ENCODE data around the gene OR2S2.
"Not testable (repeated sequence)": the region's sequence is repeated elsewhere in the genome, so short reads cannot be mapped to it uniquely, and the experiment has no call there.

The OR2S2 gene

GRCh38 chr9:35915681-35916294 lies 42.2 kb downstream of the OR2S2 start:
- DNase-seq (ENCODE audit: low read depth), result no peak
- no peak for TF ChIP-seq CTCF (IDR thresholded peaks at IDR 0.05; ENCODE audit: low read depth, low read length, missing control alignments)
- no peak overlapping the region for H3K4me3 ChIP-seq (ENCODE audit: low read depth, low read length)

GRCh38 chr9:35914301-35914807 lies 43.6 kb downstream of the OR2S2 start:
- no peak for TF ChIP-seq CTCF (IDR thresholded peaks at IDR 0.05; ENCODE audit: low read depth, low read length, missing control alignments)
- DNase-seq (ENCODE audit: low read depth), result no peak
- no peak overlapping the region for H3K4me3 ChIP-seq (ENCODE audit: low read depth, low read length)

GRCh38 chr9:35913429-35913828 lies 44.5 kb downstream of the OR2S2 start:
- not testable (repeated sequence) for H3K4me3 ChIP-seq (ENCODE audit: low read depth, low read length)

GRCh38 chr9:35912791-35913400 lies 45.1 kb downstream of the OR2S2 start:
- no peak overlapping the region for H3K4me3 ChIP-seq (ENCODE audit: low read depth, low read length)
- TF ChIP-seq CTCF (IDR thresholded peaks at IDR 0.05; ENCODE audit: low read depth, low read length, missing control alignments), result no peak
- no peak for DNase-seq (ENCODE audit: low read depth)

More at GRCh38 chr9:35913429-35913828, 44.5 kb downstream of the OR2S2 start:
- not testable (repeated sequence) for DNase-seq (ENCODE audit: low read depth)

- no peak for DNase-seq (ENCODE audit: low read depth)
- no peak overlapping the region for H3K4me3 ChIP-seq (ENCODE audit: low read depth, low read length)
- TF ChIP-seq CTCF (IDR thresholded peaks at IDR 0.05; ENCODE audit: low read depth, low read length, missing control alignments), result no peak
Observed at GRCh38 chr9:35911690-35912089, 46.3 kb downstream of the OR2S2 start.

- no peak for DNase-seq (ENCODE audit: low read depth)
- TF ChIP-seq CTCF (IDR thresholded peaks at IDR 0.05; ENCODE audit: low read depth, low read length, missing control alignments), result peak; percentile 63
- H3K4me3 ChIP-seq (ENCODE audit: low read depth, low read length), result no peak overlapping the region
Observed at GRCh38 chr9:35910613-35911359, 47.2 kb downstream of the OR2S2 start.
